Transverse colon (tissue), 4 donors: Measurements from ENCODE around the gene TRAIP.

Experiments
- CTCF ChIP-seq, 5 experiments: fragments of 200-600 bp in 3 of 5; fragments of 450-650 bp in 2 of 5; sonication (generic) in 3 of 5; IDR thresholded peaks; 1 replicate in 2 of 5; 2 replicates in 3 of 5; pipeline ENCODE4 v1.5.1; 2016 to 2017; ENCODE audit warnings: antibody characterized with exemption in 5 of 5, inconsistent platforms in 3 of 5, mild to moderate bottlenecking in 2 of 5, moderate library complexity in 1 of 5
- POLR2AphosphoS5 ChIP-seq, 3 donors: sonication (generic); formaldehyde crosslinking; IDR thresholded peaks; one replicate each; pipeline ENCODE4 v1.6.1; 2016; ENCODE audit warnings: antibody characterized with exemption in 3 of 3

- TF ChIP-seq CTCF (IDR thresholded peaks at IDR 0.05) (no peak), POLR2AphosphoS5 (IDR thresholded peaks at IDR 0.05) (no peak)
These were observed 76.8 kb downstream of the TRAIP start for GRCh38 chr3:49779358-49780079.
